IMR-90 (cell line): Measurements from ENCODE around the gene LPIN1. TPM values are rescaled to one million over a fixed set of nuclear protein-coding genes. Genes with fewer than 3 reads are reported as not detected.

ENCODE experiments used
- ATAC-seq: fragments of 200-7000 bp; cut with Tn5 transposase; 2 replicates; pipeline ENCODE4 v1.9.1; 2020; ENCODE audit warnings: low read depth, mild to moderate bottlenecking, moderate library complexity
- BruUV-seq: library from RNA; stranded (reverse); fragments of 400-500 nt; replicated peaks from 2 replicates; lab custom pipeline; 2021; lab: Mats Ljungman, UMichigan
- CTCF ChIA-PET: fragments of 300-600 bp; formaldehyde crosslinking; extraction: SDS; loops from one replicate; lab custom pipeline; 2021; ENCODE audit warnings: antibody characterized with exemption; lab: Yijun Ruan, JAX
- POLR2A ChIA-PET: fragments of 300-600 bp; sonication (Branson Sonifier 250); formaldehyde crosslinking; loops from one replicate; lab custom pipeline; 2022; ENCODE audit warnings: antibody characterized with exemption; ENCODE audit not compliant: unreplicated experiment; lab: Charles Lee
- DNase-seq: peaks from one replicate; pipeline ENCODE4 v3.0.0; 2013
- H2AFZ ChIP-seq: replicated peaks from 2 replicates; pipeline ENCODE3; 2013; ENCODE audit warnings: low read length, mild to moderate bottlenecking; ENCODE audit not compliant: poor library complexity
- H2AK5ac ChIP-seq: 2 replicates; pipeline ENCODE4 v1.6.1; 2013; ENCODE audit warnings: low read depth, low read length, inconsistent platforms
- H2AK9ac ChIP-seq: replicated peaks from 2 replicates; pipeline ENCODE3; 2013; ENCODE audit warnings: mild to moderate bottlenecking, low read depth, low read length, moderate library complexity; ENCODE audit not compliant: poor library complexity
- H2BK120ac ChIP-seq: 2 replicates; pipeline ENCODE4 v1.6.1; 2013; ENCODE audit warnings: low read depth, low read length, inconsistent platforms
- H2BK15ac ChIP-seq: 3 replicates; pipeline ENCODE4 v1.6.1; 2013; ENCODE audit warnings: low read depth, low read length, inconsistent platforms
- H2BK20ac ChIP-seq: 2 replicates; pipeline ENCODE4 v1.6.1; 2013; ENCODE audit warnings: low read depth, mild to moderate bottlenecking, inconsistent platforms, low read length, moderate library complexity
- H2BK5ac ChIP-seq: 2 replicates; pipeline ENCODE4 v1.6.1; 2013; ENCODE audit warnings: mild to moderate bottlenecking, low read depth, low read length, inconsistent platforms; ENCODE audit not compliant: poor library complexity, severe bottlenecking
- H3K14ac ChIP-seq: replicated peaks from 2 replicates; pipeline ENCODE4 v1.6.1; 2013; ENCODE audit warnings: low read depth, low read length, inconsistent platforms
- H3K18ac ChIP-seq: 2 replicates; pipeline ENCODE4 v1.6.1; 2013; ENCODE audit warnings: low read depth, low read length, control low read depth
- H3K23ac ChIP-seq: 2 replicates; pipeline ENCODE4 v1.6.1; 2013; ENCODE audit warnings: low read depth, low read length, inconsistent platforms
- H3K27ac ChIP-seq: 2 replicates; pipeline ENCODE4 v1.5.1; 2013; ENCODE audit warnings: mild to moderate bottlenecking, control low read depth, low read length; ENCODE audit not compliant: insufficient read depth
- H3K27me3 ChIP-seq: 2 replicates; pipeline ENCODE4 v1.6.1; 2013; ENCODE audit warnings: low read length; ENCODE audit not compliant: control insufficient read depth, insufficient read depth
- H3K36me3 ChIP-seq: 2 replicates; pipeline ENCODE4 v1.6.1; 2013; ENCODE audit warnings: low read length, mixed read lengths; ENCODE audit not compliant: control insufficient read depth, insufficient read depth
- H3K4ac ChIP-seq: 2 replicates; pipeline ENCODE4 v1.6.1; 2013; ENCODE audit warnings: low read depth, low read length, inconsistent platforms
- H3K4me1 ChIP-seq: 2 replicates; pipeline ENCODE4 v1.6.1; 2013; ENCODE audit warnings: low read length, mixed read lengths; ENCODE audit not compliant: control insufficient read depth, insufficient read depth
- H3K4me2 ChIP-seq: 2 replicates; pipeline ENCODE4 v1.6.1; 2013; ENCODE audit warnings: low read depth, mild to moderate bottlenecking, control low read depth, low read length, moderate library complexity
- H3K4me3 ChIP-seq: 2 replicates; pipeline ENCODE4 v1.5.1; 2013; ENCODE audit warnings: low read depth, mild to moderate bottlenecking, control low read depth, low read length, moderate library complexity; ENCODE audit not compliant: insufficient read depth
- H3K56ac ChIP-seq: 2 replicates; pipeline ENCODE4 v1.6.1; 2013; ENCODE audit warnings: low read length, inconsistent platforms; ENCODE audit not compliant: insufficient read depth; ENCODE audit errors: extremely low read depth
- H3K79me1 ChIP-seq, 2 experiments: 2 replicates each; pipeline ENCODE4 v1.6.1; 2013; ENCODE audit warnings: low read length in 2 of 2, inconsistent platforms in 1 of 2, low read depth in 1 of 2
- H3K9ac ChIP-seq: 2 replicates; pipeline ENCODE4 v1.6.1; 2013; ENCODE audit warnings: low read depth, low read length, control low read depth
- H3K9me1 ChIP-seq: 2 replicates; pipeline ENCODE4 v1.6.1; 2013; ENCODE audit warnings: low read length, inconsistent platforms; ENCODE audit not compliant: insufficient read depth
- H3K9me3 ChIP-seq: 2 replicates; pipeline ENCODE4 v1.6.1; 2013; ENCODE audit warnings: low read length; ENCODE audit not compliant: control insufficient read depth, insufficient read depth
- H4K20me1 ChIP-seq: 2 replicates; pipeline ENCODE4 v1.6.1; 2013; ENCODE audit warnings: low read length, inconsistent platforms; ENCODE audit not compliant: insufficient read depth
- H4K5ac ChIP-seq: 2 replicates; pipeline ENCODE4 v1.6.1; 2013; ENCODE audit warnings: mild to moderate bottlenecking, low read depth, low read length, control low read depth
- H4K8ac ChIP-seq, 2 experiments: 2 replicates each; pipeline ENCODE4 v1.6.1; 2013; ENCODE audit warnings: low read depth in 2 of 2, low read length in 2 of 2, control low read depth in 1 of 2, inconsistent platforms in 1 of 2
- H4K91ac ChIP-seq: 2 replicates; pipeline ENCODE4 v1.6.1; 2013; ENCODE audit warnings: low read depth, low read length, inconsistent platforms; ENCODE audit not compliant: insufficient read depth
- BHLHE40 ChIP-seq: fragments of 150-350 bp; IDR thresholded peaks from 2 replicates; pipeline ENCODE4 v1.6.1; 2016; ENCODE audit warnings: mild to moderate bottlenecking, low read depth, low read length
- MAZ ChIP-seq: IDR thresholded peaks from 2 replicates; pipeline ENCODE4 v1.6.1; 2012; ENCODE audit warnings: low read depth, mild to moderate bottlenecking, low read length, improper control_type of control experiment, moderate library complexity, borderline replicate concordance
- RCOR1 ChIP-seq: IDR thresholded peaks from 2 replicates; pipeline ENCODE4 v1.6.1; 2012; ENCODE audit warnings: mild to moderate bottlenecking, low read length, improper control_type of control experiment; ENCODE audit not compliant: insufficient replicate concordance
- RFX5 ChIP-seq: IDR thresholded peaks from 2 replicates; pipeline ENCODE4 v1.8.0; 2012; ENCODE audit warnings: low read depth, mild to moderate bottlenecking, low read length, moderate library complexity
- WGBS, 2 experiments: methylation state at CpG; one replicate each; pipeline versions ENCODE4 v1.1.5 to v1.1.7; 2013; ENCODE audit warnings: missing lambda C conversion rate in 2 of 2; ENCODE audit not compliant: insufficient read length in 1 of 2; ENCODE audit errors: extremely low coverage in 2 of 2; 5-methylcytosine and 5-hydroxymethylcytosine counted together
- dilution Hi-C: fragments of 300-500 bp; cut with HindIII; formaldehyde crosslinking; loops from one replicate; pipeline ENCODE4 v1.14.3; 2018; ENCODE audit warnings: low sequenced_read_pairs; ENCODE audit not compliant: unreplicated experiment
- in situ Hi-C: fragments of 300-500 bp; cut with MboI; formaldehyde crosslinking; loops from 3 replicates; pipeline ENCODE4 v1.14.3; 2019; ENCODE audit warnings: low sequenced_read_pairs, inconsistent platforms, mixed read lengths
- intact Hi-C: fragments of 100-400 bp; cut with micrococcal nuclease; formaldehyde crosslinking; loops from 2 replicates; pipeline ENCODE4 v1.10.0; 2022
- polyA plus RNA-seq, 3 experiments: library from polyadenylated mRNA; depleted of rRNA; stranded (reverse); fragments of >200 nt; gene quantifications; 2 replicates each; pipeline ENCODE4 v1.2.3, GENCODE V29; 2012; ENCODE audit warnings: low replicate concordance in 1 of 3
- total RNA-seq: library from RNA; depleted of rRNA; stranded (reverse); fragments of >200 nt; gene quantifications from 2 replicates; pipeline ENCODE4 v1.2.3, GENCODE V29; 2012
- TF ChIP-seq, protein P1 (sequence below): fragments of 150-350 bp; IDR thresholded peaks from 2 replicates; pipeline ENCODE4 v1.6.1; 2016; ENCODE audit warnings: low read depth, mild to moderate bottlenecking, low read length, moderate library complexity, borderline replicate concordance

Gene LPIN1
- total and polyA plus RNA-seq, 2 of the 4 experiments (the other 2 are of a cell fraction) = 21.3 to 25.1 TPM

DNA sequence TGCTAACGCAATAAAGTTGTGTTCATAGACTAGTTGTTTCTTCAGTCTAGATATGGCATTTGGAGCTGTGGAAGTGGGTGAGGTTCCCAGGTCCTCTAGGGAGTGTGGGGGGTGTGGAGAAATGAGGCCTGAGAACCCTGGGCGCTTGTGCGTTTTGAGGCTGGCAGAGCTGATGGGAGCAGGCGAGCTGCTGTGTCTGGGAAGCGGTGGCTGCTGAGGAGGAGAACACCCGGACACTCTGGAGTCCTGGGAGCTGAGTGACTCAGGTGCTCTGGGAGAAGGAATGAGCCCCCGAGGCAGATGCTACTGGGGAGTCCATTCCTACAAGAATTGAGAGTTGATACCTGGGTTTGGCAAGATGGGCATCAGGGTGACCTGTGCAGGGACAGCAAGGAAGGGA lies 67.5 kb downstream of the LPIN1 start:
- CTCF ChIA-PET = no interaction called here
- no peak for TF ChIP-seq BHLHE40
- TF ChIP-seq RFX5 = no peak
- no peak for TF ChIP-seq RCOR1
- TF ChIP-seq MAZ = no peak
- TF ChIP-seq, protein P1, sequence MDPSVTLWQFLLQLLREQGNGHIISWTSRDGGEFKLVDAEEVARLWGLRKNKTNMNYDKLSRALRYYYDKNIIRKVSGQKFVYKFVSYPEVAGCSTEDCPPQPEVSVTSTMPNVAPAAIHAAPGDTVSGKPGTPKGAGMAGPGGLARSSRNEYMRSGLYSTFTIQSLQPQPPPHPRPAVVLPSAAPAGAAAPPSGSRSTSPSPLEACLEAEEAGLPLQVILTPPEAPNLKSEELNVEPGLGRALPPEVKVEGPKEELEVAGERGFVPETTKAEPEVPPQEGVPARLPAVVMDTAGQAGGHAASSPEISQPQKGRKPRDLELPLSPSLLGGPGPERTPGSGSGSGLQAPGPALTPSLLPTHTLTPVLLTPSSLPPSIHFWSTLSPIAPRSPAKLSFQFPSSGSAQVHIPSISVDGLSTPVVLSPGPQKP = no peak

More for the DNA sequence above, 67.5 kb downstream of the LPIN1 start:
- no peak overlapping the region for H3K23ac ChIP-seq
- no peaks in the 10 kb centered on the region for H4K20me1 ChIP-seq
- no peak overlapping the region for H2BK120ac ChIP-seq
- H3K4me3 ChIP-seq = no peak overlapping the region
- no peaks in the 10 kb centered on the region; the same call in 1 of the 2 replicates for H3K9me1 ChIP-seq
- DNase-seq = no peak
- H3K56ac ChIP-seq = no peak overlapping the region
- no peak overlapping the region for H2AK5ac ChIP-seq
- 100% methylated on average over 3 of the region's 7 CpGs; no CpG with 5 or more reads in 1 of the 2 experiments for WGBS, 2 experiments
- no peak overlapping the region for H3K27ac ChIP-seq
- H2BK5ac ChIP-seq = no peak overlapping the region
- intact Hi-C loops (no loop called here), dilution Hi-C loops (no loop called here), in situ Hi-C loops (no loop called here)
- POLR2A ChIA-PET = no interaction called here
- no peak overlapping the region for H2BK20ac ChIP-seq
- H4K5ac ChIP-seq = no peak overlapping the region
- no peak overlapping the region for H4K8ac ChIP-seq
- no peaks in the 10 kb centered on the region for H3K27me3 ChIP-seq
- H3K14ac ChIP-seq = no peak overlapping the region
- no peak overlapping the region for H2BK15ac ChIP-seq
- H2AK9ac ChIP-seq = no peak overlapping the region
- H3K9me3 ChIP-seq = no peaks in the 10 kb centered on the region
- no peak overlapping the region for H2AFZ ChIP-seq
- no peak overlapping the region for H4K91ac ChIP-seq
- peaks cover 18% of the 10 kb centered on the region for H3K36me3 ChIP-seq
- no peak overlapping the region for H3K18ac ChIP-seq
- H3K4me2 ChIP-seq = no peak overlapping the region
- no peaks in the 10 kb centered on the region; a peak in 1 of 4 replicates for H3K79me1 ChIP-seq
- no peaks in the 10 kb centered on the region; the same call in 1 of the 2 replicates for H3K4me1 ChIP-seq
- no peak for ATAC-seq
- H3K4ac ChIP-seq = no peak overlapping the region
- no TSS peak for BruUV-seq
- no peak overlapping the region for H3K9ac ChIP-seq
